GM18526 (cell line): ENCODE data around the gene FBXO11.

Experiments
- POLR2A ChIP-seq: IDR thresholded peaks from 3 replicates; pipeline ENCODE4 v1.6.1; 2011; ENCODE audit not compliant: insufficient read length; ENCODE audit errors: extremely low read depth

The FBXO11 gene

DNA sequence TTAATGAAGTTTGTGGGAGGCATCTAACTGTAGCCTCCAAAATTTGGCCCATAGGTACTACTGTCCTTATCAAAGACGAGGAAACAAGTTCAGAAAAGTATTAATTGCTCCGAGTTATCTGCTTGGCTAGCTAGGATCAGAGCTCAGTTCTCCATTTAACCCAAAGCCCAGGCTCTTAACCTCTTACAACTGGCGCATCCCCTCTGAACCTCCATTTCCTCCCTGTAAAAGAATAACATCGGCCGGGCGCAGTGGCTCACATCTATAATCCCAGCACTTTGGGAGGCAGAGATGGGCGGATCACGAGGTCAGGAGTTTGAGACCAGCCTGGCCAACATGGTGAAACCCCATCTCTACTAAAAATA lies 126.9 kb downstream of the FBXO11 start:
- no peak for TF ChIP-seq POLR2A

DNA sequence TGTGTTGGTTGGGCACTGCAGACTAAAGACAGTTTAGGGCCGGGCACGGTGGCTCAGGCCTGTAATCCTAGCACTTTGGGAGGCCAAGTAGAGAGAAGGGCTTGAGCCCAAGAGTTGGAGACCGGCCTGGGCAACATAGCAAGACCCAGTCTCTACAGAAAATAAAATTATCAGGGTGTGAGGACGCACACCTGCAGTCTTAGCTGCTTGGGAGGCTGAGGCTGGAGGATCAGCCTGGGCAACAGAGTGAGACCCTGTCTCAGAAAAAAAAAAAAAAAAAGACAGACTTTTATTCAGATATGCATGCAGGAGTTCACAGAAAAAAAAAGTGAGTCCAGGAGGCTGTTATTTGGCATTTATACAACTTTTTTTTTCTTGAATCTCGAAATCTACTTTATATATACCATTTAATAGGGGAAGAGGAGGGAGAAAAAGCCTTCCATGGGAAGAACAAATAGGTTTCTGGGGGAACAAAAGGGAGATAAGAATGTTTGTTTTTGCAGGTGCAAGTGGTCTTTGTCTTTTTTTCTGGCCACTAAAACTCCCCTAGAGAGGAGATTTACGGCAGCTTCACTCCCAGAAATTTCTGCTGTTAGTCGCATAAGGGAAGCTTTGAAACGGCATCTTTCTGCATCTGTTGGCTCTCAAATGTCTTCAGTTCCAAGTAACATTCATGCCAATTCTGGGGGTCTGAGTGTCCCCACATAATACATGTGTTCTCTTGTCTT lies 127.4 kb downstream of the FBXO11 start:
- no peak for TF ChIP-seq POLR2A

DNA sequence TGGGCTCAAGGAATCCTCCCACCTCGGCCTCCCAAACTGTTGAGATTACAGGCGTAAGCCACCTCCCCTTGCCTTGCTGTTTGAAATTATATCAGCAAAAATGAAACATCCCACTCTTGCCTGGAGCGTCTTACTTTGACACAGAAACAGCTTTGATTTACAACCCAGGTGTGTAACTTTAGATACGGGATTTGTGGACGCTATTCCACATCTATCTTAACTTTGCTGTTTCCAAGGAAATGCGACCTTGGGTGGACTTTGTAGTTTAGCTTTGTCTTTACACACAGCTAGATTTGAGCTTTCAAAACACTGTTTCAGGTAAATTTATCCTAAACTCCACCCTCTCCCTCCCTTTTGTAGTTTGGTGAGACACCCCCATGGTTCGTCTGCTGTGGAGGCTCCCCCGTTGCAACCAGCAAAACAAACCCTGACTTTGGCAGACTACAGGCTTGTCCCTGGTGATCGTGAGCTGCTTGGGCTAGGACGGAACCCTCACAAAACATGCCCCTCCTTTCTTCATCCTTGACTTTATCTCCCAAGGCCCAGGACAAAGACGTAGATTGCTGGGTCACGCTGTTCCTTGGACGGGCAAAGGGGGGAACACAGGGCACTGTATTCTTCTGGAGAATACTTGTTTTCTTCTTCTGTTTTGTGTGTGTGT lies 128.9 kb downstream of the FBXO11 start:
- no peak for TF ChIP-seq POLR2A

DNA sequence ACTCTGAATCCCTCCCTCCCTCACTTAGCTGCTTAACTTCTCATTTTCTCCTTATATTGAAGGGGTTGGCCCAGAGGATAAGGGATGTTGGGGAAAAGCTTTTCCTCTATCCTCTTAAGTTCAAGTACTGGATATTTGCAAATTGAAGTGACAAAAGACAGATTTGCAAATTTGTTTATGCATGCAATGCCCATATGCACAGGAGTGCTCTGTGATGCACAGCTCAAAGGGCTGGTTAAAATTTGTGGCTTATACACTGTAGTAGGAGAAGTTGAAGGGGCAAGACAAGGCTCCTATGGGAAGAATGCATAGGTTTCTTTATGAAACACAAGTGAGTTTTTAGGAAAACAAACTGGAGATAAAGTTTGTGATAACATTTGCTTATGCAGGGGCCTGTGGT lies 131.7 kb downstream of the FBXO11 start:
- TF ChIP-seq POLR2A: no peak

DNA sequence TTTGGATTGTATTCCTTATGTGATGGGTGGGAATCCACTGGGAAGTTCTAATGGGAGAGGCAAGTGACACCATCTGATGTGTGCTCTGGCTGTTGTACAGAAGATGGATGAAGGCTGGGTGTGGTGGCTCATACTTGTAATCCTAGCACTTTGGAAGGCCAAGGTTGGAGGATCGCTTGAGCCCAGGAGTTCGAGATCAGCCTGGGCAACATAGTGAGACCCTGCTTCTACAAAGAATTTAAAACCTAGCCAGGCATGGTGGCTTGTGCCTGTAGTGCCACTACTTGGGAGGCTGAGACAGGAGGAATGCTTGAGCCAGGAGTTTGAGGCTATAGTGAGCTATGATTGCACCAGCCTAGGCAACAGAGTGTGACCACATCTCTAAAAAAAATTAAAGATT lies 134.0 kb downstream of the FBXO11 start:
- no peak for TF ChIP-seq POLR2A

DNA sequence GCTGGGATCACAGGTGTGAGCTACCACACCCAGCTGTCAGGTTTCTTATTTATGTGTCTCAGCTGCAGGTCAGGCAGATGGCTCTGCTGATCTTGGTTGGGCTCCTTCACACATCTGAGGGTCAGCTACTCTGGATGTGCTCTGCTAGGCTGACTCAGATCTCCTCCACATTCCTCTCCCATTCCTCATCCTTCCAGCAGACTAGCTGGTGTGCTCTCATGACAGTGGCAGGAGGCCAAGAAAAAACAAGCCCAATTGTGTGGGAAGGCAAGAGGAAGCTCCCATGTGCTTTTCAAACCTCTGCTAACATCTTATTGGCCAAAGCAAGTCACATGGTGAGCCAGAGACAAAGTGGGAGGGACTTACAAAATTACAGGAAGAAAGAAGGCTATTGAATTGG lies 135.1 kb downstream of the FBXO11 start:
- no peak for TF ChIP-seq POLR2A

DNA sequence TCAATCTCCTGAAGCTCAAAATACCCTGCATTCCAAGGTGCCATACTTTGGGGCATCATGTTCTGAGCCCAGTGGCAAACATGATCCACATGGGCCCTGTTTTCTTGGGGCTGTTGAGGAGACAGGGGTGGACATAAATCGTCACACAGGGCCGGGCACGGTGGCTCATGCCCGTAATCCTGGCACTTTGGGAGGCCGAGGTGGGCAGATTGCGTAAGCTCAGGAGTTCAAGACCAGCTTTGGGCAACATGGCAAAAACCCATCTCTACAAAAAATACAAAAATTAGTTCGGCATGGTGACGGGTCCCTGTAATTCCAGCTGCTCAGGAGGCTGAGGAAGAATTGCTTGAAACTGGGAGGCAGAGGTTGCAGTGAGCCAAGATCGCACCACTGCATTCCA lies 137.0 kb downstream of the FBXO11 start:
- no peak for TF ChIP-seq POLR2A

DNA sequence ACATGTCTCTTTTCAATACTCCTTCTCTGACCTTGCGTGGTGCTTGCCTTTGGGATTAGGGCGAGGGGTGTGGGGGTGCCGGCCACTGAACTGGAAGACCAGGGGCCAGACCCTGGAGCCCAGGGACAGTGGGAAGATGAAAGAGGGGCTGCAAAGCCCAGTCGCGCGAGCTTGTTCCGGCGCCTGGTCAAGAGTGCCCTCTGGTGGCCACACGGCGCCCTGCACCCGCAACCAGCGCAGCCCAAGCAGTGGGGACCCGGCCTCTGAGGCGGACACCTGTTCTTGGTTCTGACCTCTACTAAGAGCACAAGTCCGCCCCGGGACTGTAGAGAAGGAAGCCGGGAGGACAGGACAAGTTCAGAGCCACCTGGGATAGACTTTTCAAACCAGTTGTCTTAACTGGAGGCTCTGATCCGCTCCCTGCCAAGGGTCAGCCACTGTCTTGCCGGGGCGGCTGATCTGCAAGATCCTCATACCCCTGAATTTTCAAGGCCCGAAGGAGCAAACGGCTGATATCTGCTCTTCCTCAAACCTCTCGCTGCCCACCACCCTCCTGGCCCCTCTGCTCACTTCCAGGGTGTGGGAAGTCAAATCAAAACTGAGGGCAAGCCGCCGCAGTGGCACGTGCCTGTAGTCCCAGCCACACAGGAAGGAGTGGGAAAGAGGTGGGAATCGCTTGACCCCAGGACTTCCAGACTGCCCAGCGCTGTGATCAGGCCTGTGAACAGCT lies 138.3 kb downstream of the FBXO11 start:
- no peak for TF ChIP-seq POLR2A

DNA sequence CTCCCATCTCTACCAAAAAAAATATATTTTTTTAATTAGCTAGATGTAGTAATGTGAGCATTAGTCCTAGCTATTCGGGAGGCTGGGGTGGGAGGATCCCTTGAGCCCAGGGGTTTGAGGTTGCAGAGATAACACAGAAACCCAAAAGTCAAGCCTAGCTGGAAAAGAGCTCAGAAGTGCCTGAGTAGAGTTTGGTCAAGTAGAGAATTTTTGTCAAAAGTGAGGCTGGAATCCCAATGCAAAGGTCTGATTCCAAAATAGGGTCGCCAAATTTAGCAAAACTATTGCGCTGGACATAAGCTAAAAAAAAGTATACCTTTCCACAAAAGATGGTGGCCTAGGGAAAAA lies 138.8 kb downstream of the FBXO11 start:
- no peak for TF ChIP-seq POLR2A

DNA sequence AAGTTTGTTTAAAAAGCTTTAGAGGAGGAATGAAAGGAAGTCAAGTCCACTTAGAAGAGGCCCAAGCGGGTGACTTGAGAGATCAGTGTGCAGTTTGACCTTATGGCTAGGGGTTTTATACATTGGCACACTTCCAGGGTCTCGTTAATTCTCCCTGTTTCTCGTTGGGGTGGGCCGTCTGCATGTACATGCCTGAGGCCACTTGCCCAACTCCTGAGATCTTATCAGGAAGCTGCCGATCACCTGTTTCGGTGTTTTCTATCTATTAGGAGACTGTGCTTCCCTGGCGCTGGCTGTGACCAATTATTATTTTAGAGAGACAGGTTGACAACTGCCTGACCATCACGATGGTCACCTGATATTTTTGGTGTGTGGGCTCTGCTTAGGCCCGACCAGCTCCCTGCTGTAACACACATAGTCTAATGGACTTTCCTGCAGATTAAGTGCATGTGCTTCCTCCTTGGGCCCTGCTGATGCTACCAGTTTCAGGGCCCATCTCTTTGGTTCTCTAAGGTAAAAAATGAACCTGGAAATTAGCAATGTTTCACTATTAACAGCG lies 154.4 kb downstream of the FBXO11 start:
- no peak for TF ChIP-seq POLR2A

DNA sequence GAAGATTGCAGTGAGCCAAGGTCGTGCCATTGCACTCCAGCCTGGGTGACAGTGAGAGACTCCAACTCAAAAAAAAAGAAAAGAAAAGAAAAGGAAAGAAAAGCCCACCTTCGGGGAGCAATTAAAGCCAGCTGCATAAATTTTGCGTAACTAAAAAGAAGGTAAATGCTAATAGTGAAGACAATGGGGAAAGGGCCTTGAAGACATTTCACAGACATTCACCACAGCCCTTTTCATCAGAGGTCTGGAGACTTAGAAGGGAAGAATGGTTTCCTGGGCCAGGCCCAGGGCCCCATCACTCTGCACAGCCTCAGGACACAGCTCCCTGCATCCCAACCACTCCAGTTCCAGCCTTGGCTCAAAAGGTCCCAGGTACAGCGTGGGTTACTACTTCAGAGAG lies 158.4 kb downstream of the FBXO11 start:
- no peak for TF ChIP-seq POLR2A

DNA sequence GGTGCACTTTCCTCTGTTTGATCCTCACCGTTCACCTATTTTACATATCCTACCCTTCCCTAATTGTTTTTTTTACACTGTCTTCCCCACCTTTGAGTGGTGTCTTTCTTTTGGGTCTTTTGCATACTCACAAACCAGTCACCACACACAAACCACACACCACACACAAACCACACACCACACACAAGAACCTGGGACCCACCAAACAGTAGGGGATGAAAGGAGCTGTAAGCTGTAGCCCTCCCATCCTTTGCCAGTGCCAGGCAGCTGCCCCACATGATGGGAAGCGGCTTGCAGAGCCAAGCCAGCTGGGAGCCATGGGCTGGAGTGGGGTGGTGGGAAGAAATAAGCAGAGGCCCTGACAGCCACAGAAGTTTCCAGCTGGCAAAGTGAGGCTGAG lies 162.2 kb downstream of the FBXO11 start:
- TF ChIP-seq POLR2A: no peak

DNA sequence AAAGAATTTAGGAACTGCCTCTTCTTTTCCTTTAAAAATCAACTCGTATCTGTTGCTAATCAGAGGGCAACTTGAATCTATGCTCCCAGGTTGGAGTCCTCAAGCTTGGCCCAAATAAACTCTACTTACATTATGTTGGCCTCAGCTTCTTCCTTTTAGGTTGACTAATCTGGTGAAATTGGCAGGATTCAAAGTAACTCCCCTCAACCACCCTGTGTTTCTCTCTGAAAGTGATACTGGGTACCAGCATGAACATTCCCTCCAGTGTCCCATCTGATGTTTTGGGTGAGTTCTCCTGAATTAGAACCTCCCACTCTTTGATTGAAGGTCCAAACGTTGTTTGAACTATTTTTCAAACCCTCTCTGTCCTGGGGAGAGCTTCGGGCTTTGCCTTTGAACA lies 164.7 kb downstream of the FBXO11 start:
- TF ChIP-seq POLR2A: no peak

DNA sequence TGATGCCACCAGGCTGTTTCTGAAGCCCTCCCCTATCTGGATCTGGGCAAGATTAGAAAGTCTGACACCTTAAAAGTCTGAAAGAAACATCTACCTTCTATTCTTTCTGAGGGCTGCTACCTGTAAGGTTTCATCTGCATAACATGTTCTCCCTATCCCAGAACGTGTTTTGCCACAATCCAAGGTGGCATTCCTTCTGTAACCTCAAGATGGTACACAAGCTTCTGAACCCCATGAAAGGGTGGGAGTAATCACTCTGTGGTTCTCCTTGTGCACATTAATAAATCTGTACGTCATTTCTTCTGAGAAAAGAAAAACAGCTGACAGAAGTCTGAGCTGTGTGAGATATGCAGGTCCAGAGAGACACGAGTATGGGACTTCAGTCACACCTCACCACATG lies 165.2 kb downstream of the FBXO11 start:
- TF ChIP-seq POLR2A: no peak
